Activated naive CD4-positive, alpha-beta T cell (primary cell): Measurements from ENCODE around the gene A2M.

Experiments
- DNase-seq, 4 experiments: peaks; one replicate each; lab custom pipeline; 2025; lab: John Stamatoyannopoulos, UW

The A2M gene

GRCh38 chr12:9122091-9122609, 6.4 kb upstream of the A2M start:
- DNase-seq, result no peak

- no peak for DNase-seq
Observed at GRCh38 chr12:9120487-9121184, 4.9 kb upstream of the A2M start.

- DNase-seq, result no peak
Observed at GRCh38 chr12:9118158-9118557, 2.4 kb upstream of the A2M start.

- no peak for DNase-seq
Observed at GRCh38 chr12:9114946-9115345, 773 bp downstream of the A2M start.

- no peak for DNase-seq
Observed at GRCh38 chr12:9113987-9114309, 1.8 kb downstream of the A2M start.

GRCh38 chr12:9113296-9113986, 2.3 kb downstream of the A2M start:
- no peak for DNase-seq

- no peak for DNase-seq
Observed at GRCh38 chr12:9112076-9112853, 3.5 kb downstream of the A2M start.

- no peak for DNase-seq
Observed at GRCh38 chr12:9111525-9111924, 4.2 kb downstream of the A2M start.

- DNase-seq, result no peak
Observed at GRCh38 chr12:9109737-9110491, 5.8 kb downstream of the A2M start.

GRCh38 chr12:9109213-9109522, 6.6 kb downstream of the A2M start:
- no peak for DNase-seq

GRCh38 chr12:9108504-9109212, 7.1 kb downstream of the A2M start:
- DNase-seq, result no peak

- DNase-seq, result no peak
Observed at GRCh38 chr12:9107542-9107873, 8.2 kb downstream of the A2M start.

GRCh38 chr12:9106610-9107541, 8.8 kb downstream of the A2M start:
- DNase-seq, result no peak

- no peak for DNase-seq
Observed at GRCh38 chr12:9106067-9106466, 9.7 kb downstream of the A2M start.

- DNase-seq, result no peak
Observed at GRCh38 chr12:9104767-9105423, 10.8 kb downstream of the A2M start.

GRCh38 chr12:9104087-9104486, 11.6 kb downstream of the A2M start:
- DNase-seq, result no peak

- DNase-seq, result no peak
Observed at GRCh38 chr12:9103050-9103849, 12.5 kb downstream of the A2M start.

GRCh38 chr12:9101018-9101687, 14.6 kb downstream of the A2M start:
- DNase-seq, result no peak
